ENCODE measurements around the gene COLEC12.

The COLEC12 gene

DNA sequence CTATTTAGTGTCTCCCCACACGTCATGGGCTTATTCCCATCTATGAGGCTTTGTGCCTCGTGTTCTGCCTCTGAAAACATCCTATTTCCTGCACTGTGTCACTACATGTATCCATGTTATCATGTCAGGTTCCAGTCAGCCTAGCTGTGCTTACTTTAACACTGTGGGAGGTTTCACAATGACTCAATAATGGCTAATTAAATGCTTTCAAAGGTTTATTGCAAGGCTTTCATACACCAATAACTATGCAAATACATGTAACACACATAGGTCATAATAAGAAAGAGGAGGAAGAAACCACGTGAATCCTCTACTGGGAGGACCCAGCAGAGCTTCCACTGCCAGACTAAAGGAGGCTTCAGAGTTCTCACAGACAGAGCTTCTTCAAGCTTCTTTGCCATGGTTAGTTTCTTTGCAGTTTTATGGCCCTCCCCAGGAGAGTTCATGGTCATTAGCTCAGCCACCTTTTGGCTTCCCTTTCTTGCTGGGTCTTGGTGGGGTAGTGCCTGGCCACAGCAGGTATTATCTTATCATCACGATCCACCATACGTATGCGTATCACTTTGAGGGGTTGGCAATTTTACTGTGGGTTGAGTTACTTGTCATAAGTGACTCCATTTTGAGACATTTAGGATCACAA is 5.1 kb upstream of the COLEC12 start:
- DNase-seq = no peak

- DNase-seq = no peak
These were observed 859 bp upstream of the COLEC12 start for GRCh38 chr18:501406-501714.

- DNase-seq = no peak
These were observed 497 bp downstream of the COLEC12 start for GRCh38 chr18:499776-500631.

GRCh38 chr18:498931-499775 is 1.3 kb downstream of the COLEC12 start:
- DNase-seq = no peak

DNA sequence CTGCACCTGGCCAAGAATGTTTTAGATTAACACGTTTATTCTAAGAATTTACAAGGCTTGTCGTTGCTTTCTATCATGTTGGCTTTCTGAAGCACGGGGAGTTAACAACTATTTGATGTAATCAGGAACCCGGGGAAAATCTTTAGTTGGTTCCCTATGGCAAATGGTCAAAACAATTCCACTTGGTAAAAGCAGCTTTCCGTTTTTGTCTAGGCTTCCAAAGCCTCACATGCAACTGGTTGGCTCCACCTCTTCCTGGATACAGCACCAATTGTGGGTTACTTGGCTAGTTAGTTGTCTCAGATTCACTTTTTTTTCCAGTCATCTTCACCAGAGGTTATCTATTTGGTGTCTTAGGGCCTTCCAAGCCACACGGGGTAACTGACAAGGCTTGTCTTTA is 2.8 kb downstream of the COLEC12 start:
- DNase-seq = no peak

DNA sequence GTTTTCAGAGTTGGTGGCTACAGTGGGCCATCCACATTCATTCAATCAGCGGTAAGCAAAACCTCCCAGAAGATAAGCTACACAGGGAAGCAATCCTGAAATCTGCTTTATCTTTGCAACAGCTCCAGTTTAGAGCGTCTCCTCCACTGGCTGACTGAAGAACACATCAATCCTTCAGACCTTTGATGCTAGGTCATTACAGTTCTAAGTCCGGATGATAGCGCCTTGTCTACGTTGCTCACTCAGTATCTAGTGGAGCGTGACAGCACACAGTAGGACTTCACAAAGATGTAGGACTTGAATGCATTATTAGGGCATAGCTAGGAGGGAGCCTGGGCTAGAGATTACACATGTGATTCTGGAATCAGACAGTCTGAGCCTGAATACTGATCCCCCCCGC is 5.0 kb downstream of the COLEC12 start:
- DNase-seq = no peak

- no peak for DNase-seq
These were observed 5.5 kb downstream of the COLEC12 start for GRCh38 chr18:495017-495416.

DNA sequence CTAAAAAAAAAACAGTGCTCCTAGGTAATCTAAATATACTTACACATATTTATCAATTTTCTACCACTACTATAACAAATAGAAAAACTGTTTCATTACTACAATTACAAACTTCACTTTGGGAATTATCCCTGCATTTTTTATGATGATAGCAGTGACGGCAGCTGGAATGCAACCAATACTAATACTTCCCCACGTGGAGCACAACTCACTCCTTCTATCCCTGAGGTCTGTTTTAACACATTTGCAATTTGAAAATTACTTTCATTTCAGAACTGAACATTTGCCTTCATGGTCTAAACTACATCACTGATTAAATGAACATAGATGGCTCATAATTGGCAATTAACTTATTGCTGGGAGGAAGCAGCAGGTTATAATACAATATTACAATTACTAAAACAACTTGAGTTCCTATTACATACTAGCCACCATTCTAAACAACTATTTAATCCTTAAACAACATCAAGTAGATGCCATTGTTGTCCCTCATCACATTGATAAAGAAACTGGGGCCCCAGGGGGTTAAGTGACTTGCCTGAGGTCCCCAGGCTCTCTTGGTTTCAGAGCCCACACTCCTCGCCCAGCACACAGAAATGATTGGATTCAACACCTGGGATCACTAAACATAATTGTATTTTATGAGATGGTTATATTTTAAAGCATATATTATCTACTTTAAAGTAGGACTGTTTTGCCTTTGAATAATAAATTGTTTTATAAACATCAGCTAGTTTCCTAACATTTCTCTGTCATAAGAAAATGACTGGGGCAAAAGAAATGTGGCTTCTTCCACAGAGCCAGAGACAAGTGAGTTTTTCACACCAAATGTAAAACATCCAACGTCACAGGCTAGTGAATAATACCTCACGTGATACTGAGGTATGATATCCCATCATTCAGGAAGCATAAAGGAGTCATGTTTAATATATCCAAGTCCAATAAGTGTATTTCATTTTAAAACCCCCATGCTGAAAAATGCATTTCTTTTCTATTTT is 6.2 kb downstream of the COLEC12 start:
- DNase-seq = no peak

DNA sequence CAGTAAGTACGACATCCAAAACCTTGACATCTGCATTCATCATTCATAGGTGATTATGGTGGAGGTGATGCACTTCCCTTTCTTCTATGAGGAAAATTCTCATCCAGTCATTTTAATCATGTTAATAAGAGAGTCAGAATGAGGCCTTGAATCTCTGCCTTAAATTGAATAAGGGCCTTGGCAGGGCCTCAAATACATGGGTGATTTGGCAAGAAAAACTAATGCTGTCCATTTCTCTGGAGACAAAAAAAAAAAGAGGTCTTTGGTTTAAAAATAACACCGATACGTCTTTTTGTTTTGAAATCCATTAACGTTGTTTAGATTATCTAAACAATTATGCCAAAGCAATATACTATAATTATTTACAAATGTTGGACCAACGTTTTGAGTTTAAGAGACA is 8.1 kb downstream of the COLEC12 start:
- no peak for DNase-seq

DNA sequence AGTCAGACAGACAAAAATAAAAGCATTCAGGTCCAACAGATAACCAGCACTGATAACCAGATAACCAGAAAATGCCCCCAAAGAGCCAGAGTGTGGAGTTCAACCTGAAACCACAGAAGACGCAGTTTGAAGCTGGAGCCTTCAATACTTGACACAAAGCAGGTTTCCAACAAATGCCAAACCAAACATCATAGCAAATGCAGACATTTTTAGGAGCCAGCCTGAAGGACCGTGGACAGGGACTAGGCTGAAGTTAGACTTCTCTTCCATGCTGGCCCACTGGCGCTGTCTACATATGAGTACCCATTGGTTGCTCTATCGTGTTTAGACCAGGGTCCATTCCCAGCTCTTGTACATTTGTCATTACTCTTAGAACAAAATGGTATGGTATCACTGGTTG is 9.9 kb downstream of the COLEC12 start:
- DNase-seq = no peak

GRCh38 chr18:490024-490366 is 10.5 kb downstream of the COLEC12 start:
- DNase-seq = no peak

DNA sequence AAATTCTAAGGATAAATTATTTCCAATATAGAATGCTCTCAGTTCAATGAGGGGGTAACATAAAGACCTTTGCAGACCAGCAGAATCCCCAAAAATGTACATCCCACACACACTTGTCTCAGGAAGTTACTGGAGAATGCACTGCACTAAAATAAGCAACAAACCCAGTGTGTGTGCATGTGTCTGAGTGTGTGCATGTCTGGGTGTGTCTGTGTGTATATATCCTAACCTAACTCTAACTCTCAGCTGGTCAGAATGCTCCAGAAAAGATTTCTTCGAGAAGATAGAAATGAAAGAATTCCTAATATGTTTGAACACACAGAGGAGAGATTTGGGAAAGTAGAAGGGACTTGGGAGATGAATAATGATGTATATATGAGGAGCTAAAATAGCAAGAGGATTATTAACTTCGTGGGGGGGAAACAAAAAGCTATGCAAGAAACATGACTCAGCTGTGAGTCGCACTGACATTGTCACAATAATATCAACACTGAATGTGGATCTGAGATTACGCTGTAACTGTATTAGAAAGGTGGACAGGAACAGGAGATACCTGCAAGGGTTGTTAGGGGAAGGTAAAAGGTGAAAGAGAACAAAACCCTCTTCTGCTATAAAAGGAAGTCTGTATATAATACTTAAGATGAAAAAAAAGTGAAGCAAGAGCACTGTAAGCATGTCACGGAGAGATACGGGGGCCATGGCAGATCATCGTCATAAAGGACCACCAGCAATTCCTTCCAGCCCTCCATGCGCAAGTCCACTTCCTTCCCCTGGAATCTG is 11.1 kb downstream of the COLEC12 start:
- DNase-seq = no peak

DNA sequence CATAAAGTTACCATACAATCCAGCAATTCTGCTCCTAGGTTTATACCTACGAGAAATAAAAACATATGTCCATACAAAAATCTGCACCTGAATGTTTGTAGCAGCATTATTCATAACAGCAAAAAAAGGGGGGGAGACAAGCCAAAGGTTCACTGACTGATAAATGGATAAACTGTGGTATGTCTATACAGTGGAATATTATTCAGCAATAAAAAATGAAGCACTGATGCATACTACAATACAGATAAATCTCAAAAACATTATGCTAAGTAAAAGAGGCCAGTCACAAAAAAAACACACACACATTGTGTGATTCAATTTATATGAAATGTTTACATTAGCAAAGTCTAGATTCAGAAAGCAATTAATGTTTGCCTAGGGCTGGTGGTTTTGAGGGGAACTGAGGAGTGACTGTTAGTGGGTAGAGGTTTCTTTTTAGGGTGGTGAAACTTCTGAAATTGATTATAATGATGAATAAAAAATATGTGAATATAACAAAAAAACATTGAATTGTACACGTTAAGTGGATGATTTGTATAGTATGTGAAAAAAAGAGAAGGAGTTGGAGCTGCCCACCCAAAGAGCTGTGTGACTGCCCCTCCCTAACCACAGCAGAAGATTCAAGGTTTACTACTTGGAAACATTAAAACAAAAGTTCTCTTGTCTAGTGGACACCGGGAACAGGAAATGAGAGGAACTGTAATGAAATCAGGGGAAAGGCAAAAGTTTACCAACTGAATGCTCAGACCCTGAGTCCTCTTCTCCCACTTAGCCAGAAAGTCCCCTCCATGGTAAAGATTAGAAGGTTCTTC is 13.4 kb downstream of the COLEC12 start:
- no peak for DNase-seq

- no peak for DNase-seq
These were observed 15.6 kb downstream of the COLEC12 start for GRCh38 chr18:484749-485464.

DNA sequence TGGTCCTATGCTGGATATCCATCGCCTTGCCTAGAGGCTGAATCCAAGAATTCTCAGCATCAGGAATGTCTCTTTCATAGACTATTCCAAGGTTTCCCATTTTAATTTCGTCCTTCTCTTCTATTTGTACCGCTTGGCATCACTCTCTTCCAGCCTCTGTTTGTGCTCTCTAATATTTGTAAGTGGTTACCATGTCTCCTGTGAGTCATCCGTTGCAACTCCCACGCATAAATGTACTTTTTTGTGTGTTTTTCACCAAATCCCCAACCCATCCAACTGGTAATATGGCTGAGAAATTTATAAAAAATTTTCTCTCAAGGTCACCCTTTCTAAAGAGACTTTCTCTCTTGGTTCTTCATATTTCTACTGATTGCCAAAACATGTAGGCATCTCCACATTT is 21.8 kb downstream of the COLEC12 start:
- no peak for DNase-seq

- no peak for DNase-seq
These were observed 22.9 kb downstream of the COLEC12 start for GRCh38 chr18:477565-477964.

- DNase-seq = no peak
These were observed 24.2 kb downstream of the COLEC12 start for GRCh38 chr18:476251-476664.

DNA sequence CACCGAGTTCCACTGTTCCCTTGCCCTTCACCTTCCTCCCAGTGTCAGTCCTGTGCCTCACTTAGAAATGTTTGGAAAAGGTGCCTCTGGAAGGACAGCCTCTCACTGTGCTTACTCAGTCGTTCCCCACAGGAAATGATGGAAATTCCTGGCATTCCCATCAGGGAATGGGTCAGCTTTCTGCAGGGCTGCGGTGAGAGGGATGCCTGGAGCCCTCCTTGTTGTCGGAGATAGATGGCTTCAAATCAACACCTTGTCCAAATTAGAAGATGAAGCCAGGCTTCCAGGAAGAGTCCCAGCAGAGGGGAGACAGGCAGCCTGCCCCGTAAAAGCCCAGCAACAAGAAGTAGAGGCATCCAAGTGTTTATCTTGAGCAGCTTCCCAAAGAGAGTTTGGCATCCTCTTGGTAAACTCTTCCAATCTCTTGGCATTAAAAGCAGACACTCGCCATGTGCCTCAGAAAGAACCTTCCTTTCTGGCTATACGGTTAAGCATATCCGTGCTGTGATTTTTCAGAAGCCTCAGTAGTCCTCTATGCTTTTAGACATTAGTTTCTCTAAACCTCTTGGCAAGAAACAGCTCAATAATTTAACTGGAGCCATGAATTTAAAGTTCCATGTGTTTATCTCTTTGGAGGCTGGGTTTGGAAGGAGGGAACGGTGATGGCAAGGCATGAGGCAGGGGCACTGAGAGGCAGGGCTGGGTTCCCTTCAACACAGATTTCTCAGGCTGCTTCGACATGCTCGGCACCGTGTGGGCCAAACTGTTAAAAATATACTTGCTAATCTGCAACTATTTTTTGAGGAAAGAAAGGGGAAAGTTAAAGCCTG is 25.1 kb downstream of the COLEC12 start:
- no peak for DNase-seq

- no peak for DNase-seq
These were observed 26.1 kb downstream of the COLEC12 start for GRCh38 chr18:474416-474815.
